ENCODE measurements around the gene TNC.

Gene TNC

GRCh38 chr9:114985959-114986501, 131.9 kb downstream of the TNC start:
- Histone ChIP-seq H3K27me3 (ENCODE audit: low read length) (no peaks in the 10 kb centered on the region), H3F3A (ENCODE audit: insufficient read depth) (no peaks in the 10 kb centered on the region), H3K9me3 (ENCODE audit: insufficient read depth, low read length) (no peaks in the 10 kb centered on the region), H3K9ac (ENCODE audit: low read length) (no peak overlapping the region), H4K20me1 (ENCODE audit: low read depth, low read length) (no peaks in the 10 kb centered on the region), H3K4me2 (ENCODE audit: low read depth, low read length, poor library complexity, severe bottlenecking) (no peak overlapping the region), H3K4me3 (ENCODE audit: insufficient read depth, low read length, poor library complexity, severe bottlenecking) (no peak overlapping the region), H2AFZ (ENCODE audit: low read depth, low read length, severe bottlenecking) (no peak overlapping the region), H3K9me2 (replicated peaks; ENCODE audit: insufficient read depth, low read length) (no peaks in the 10 kb centered on the region), H3K27ac (ENCODE audit: low read depth, low read length) (no peak overlapping the region), H3K36me3 (ENCODE audit: low read length) (no peaks in the 10 kb centered on the region), H3K79me2 (ENCODE audit: insufficient read depth, low read length) (no peaks in the 10 kb centered on the region)
- TF ChIP-seq EZH2phosphoT487 (conservative IDR thresholded peaks at IDR 0.05; ENCODE audit: low read length), result no peak
- TF ChIP-seq CTCF (IDR thresholded peaks at IDR 0.05; ENCODE audit: insufficient read depth, low read length, poor library complexity, severe bottlenecking), result no peak

GRCh38 chr9:114981063-114981462, 136.9 kb downstream of the TNC start:
- Histone ChIP-seq H2AFZ (ENCODE audit: low read depth, low read length, severe bottlenecking) (no peak overlapping the region), H3K9ac (ENCODE audit: low read length) (no peak overlapping the region), H3K27ac (ENCODE audit: low read depth, low read length) (no peak overlapping the region), H4K20me1 (ENCODE audit: low read depth, low read length) (no peaks in the 10 kb centered on the region), H3K9me2 (replicated peaks; ENCODE audit: insufficient read depth, low read length) (no peaks in the 10 kb centered on the region), H3K4me2 (ENCODE audit: low read depth, low read length, poor library complexity, severe bottlenecking) (no peak overlapping the region), H3K4me3 (ENCODE audit: insufficient read depth, low read length, poor library complexity, severe bottlenecking) (no peak overlapping the region), H3F3A (ENCODE audit: insufficient read depth) (no peaks in the 10 kb centered on the region), H3K27me3 (ENCODE audit: low read length) (no peaks in the 10 kb centered on the region), H3K9me3 (ENCODE audit: insufficient read depth, low read length) (no peaks in the 10 kb centered on the region), H3K79me2 (ENCODE audit: insufficient read depth, low read length) (no peaks in the 10 kb centered on the region), H3K36me3 (ENCODE audit: low read length) (no peaks in the 10 kb centered on the region)
- TF ChIP-seq EZH2phosphoT487 (conservative IDR thresholded peaks at IDR 0.05; ENCODE audit: low read length) (no peak), CTCF (IDR thresholded peaks at IDR 0.05; ENCODE audit: insufficient read depth, low read length, poor library complexity, severe bottlenecking) (no peak)

DNA sequence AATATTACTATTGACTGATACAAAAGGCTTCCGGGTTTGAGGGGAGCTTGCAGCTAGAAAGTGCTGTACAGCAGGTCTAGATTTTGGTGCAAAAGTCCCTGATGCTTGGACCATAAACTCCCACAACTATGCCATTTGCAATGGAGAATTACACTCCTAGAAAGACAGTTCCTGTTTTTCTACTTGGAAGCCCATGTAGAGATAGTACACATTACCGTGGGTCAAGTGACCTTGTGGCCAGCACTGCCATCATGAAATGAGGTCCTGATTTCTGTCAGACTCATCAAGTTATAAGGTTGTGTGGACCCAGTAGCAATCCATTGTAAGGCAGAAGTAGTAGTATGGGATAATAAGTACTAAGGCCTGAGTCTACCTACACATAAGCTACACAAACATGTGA, 144.7 kb downstream of the TNC start:
- Histone ChIP-seq H2AFZ (ENCODE audit: low read depth, low read length, severe bottlenecking) (no peak overlapping the region), H3K9me3 (ENCODE audit: insufficient read depth, low read length) (no peaks in the 10 kb centered on the region), H3K4me2 (ENCODE audit: low read depth, low read length, poor library complexity, severe bottlenecking) (no peak overlapping the region), H3K9ac (ENCODE audit: low read length) (no peak overlapping the region), H3K36me3 (ENCODE audit: low read length) (no peaks in the 10 kb centered on the region), H3K79me2 (ENCODE audit: insufficient read depth, low read length) (no peaks in the 10 kb centered on the region), H3K9me2 (replicated peaks; ENCODE audit: insufficient read depth, low read length) (no peaks in the 10 kb centered on the region), H3K4me3 (ENCODE audit: insufficient read depth, low read length, poor library complexity, severe bottlenecking) (no peak overlapping the region), H3F3A (ENCODE audit: insufficient read depth) (no peaks in the 10 kb centered on the region), H4K20me1 (ENCODE audit: low read depth, low read length) (no peaks in the 10 kb centered on the region), H3K27ac (ENCODE audit: low read depth, low read length) (no peak overlapping the region), H3K27me3 (ENCODE audit: low read length) (no peaks in the 10 kb centered on the region)
- TF ChIP-seq EZH2phosphoT487 (conservative IDR thresholded peaks at IDR 0.05; ENCODE audit: low read length), result no peak
- TF ChIP-seq CTCF (IDR thresholded peaks at IDR 0.05; ENCODE audit: insufficient read depth, low read length, poor library complexity, severe bottlenecking), result no peak

Data from SU-DHL-6 (cell line).